ENCODE measurements around the gene VWA5A. TPM values are rescaled to one million over a fixed set of nuclear protein-coding genes. Genes with fewer than 3 reads are reported as not detected.
A peak's percentile ranks its signal among the peaks of the same experiment; 100 is the strongest.

VWA5A gene
- total and polyA plus RNA-seq, 2 experiments from 2014 or later = 7.5 to 8.2 TPM

- in situ Hi-C loops (cut with MboI) = loop anchor here (10.0 to 25.0 kb wide), 2 partner anchors 124 to 516 kb away; no protein-coding TSS in a partner anchor
These were observed 44.2 kb upstream of the VWA5A start for GRCh38 chr11:124070915-124071622.

DNA sequence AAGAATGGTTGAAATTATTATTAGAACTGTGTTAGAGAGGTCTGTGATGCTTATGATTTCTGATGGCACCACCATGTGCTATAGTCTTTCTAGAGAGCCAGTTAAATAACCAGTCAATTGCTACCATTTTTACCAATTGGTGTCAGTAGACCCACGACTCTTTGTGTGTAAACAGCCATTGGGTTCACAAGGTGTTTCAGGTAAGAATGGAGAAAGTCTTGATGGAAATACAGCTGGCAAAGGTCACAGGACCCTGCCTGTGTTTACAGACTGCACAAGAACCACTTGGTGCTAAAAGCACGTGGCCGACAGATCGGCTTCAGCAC is 43.7 kb upstream of the VWA5A start:
- Histone ChIP-seq H3K4me1 (ENCODE audit: insufficient read depth) (no peaks in the 10 kb centered on the region), H3K27ac (no peak overlapping the region), H2AFZ (no peak overlapping the region), H3K4me2 (ENCODE audit: unreplicated experiment) (no peak overlapping the region), H3K27me3 (replicated peaks; ENCODE audit: insufficient read depth) (peaks cover 64% of the 10 kb centered on the region), H3K9ac (no peak overlapping the region), H3K36me3 (ENCODE audit: low read depth) (no peaks in the 10 kb centered on the region), H3K9me3 (ENCODE audit: low read depth) (no peaks in the 10 kb centered on the region), H4K20me1 (ENCODE audit: insufficient read depth) (no peaks in the 10 kb centered on the region), H3K9me2 (ENCODE audit: insufficient read depth) (no peaks in the 10 kb centered on the region), H3F3A (ENCODE audit: insufficient read depth) (no peaks in the 10 kb centered on the region), H3K79me2 (ENCODE audit: insufficient read depth) (no peaks in the 10 kb centered on the region), H3K4me3 (no peak overlapping the region)
- TF ChIP-seq EZH2 (IDR thresholded peaks at IDR 0.05; ENCODE audit: insufficient read depth, poor library complexity, severe bottlenecking) (no peak), EZH2phosphoT487 (IDR thresholded peaks at IDR 0.05; ENCODE audit: insufficient read depth, low read depth) (no peak)
- no peak for DNase-seq
- WGBS, 2 experiments (ENCODE audit: low coverage in 1 of 2, low lambda C conversion rate in 2 of 2, missing lambda C conversion rate in 2 of 2) = 77 to 86% methylated on average over 4 of the region's 4 CpGs
- in situ Hi-C loops (cut with MboI) = loop anchor here (10.0 to 25.0 kb wide), 2 partner anchors 123 to 516 kb away; no protein-coding TSS in a partner anchor

More at GRCh38 chr11:124070915-124071622, 44.2 kb upstream of the VWA5A start:
- Histone ChIP-seq H3K36me3 (ENCODE audit: low read depth) (no peaks in the 10 kb centered on the region), H4K20me1 (ENCODE audit: insufficient read depth) (no peaks in the 10 kb centered on the region), H3K4me3 (no peak overlapping the region), H3F3A (ENCODE audit: insufficient read depth) (no peaks in the 10 kb centered on the region), H3K9me2 (ENCODE audit: insufficient read depth) (no peaks in the 10 kb centered on the region), H3K27me3 (replicated peaks; ENCODE audit: insufficient read depth) (peaks cover 64% of the 10 kb centered on the region), H3K9me3 (ENCODE audit: low read depth) (no peaks in the 10 kb centered on the region), H3K79me2 (ENCODE audit: insufficient read depth) (no peaks in the 10 kb centered on the region), H3K4me1 (ENCODE audit: insufficient read depth) (no peaks in the 10 kb centered on the region), H3K9ac (no peak overlapping the region), H3K27ac (no peak overlapping the region), H2AFZ (no peak overlapping the region), H3K4me2 (ENCODE audit: unreplicated experiment) (no peak overlapping the region)
- WGBS, 2 experiments (ENCODE audit: low coverage in 1 of 2, low lambda C conversion rate in 2 of 2, missing lambda C conversion rate in 2 of 2) = 7% methylated on average over 8 of the region's 8 CpGs
- no peak for TF ChIP-seq EZH2phosphoT487 (IDR thresholded peaks at IDR 0.05; ENCODE audit: insufficient read depth, low read depth)
- TF ChIP-seq EZH2 (IDR thresholded peaks at IDR 0.05; ENCODE audit: insufficient read depth, poor library complexity, severe bottlenecking) = no peak
- DNase-seq = peak; percentile 66

DNA sequence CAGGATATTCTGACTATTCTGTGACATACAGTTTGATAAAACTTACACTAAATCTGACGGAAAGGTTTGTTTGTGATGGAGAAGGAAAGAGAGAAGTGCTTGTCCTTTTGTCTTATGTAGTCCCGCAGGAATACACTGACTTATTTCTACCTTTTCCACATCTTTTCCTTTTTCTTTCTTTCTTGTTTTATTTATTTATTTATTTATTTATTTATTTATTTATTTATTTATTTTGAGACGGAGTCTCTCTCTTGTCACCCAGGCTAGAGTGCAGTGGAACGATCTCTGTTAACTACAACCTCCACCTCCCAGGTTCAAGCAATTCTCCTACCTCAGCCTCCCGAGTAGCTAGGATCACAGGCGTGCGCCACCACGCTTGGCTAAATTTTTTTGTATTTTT is 43.1 kb upstream of the VWA5A start:
- Histone ChIP-seq H3K9me3 (ENCODE audit: low read depth) (no peaks in the 10 kb centered on the region), H3K27ac (no peak overlapping the region), H3K4me3 (no peak overlapping the region), H2AFZ (no peak overlapping the region), H3K4me2 (ENCODE audit: unreplicated experiment) (no peak overlapping the region), H3K4me1 (ENCODE audit: insufficient read depth) (no peaks in the 10 kb centered on the region), H4K20me1 (ENCODE audit: insufficient read depth) (no peaks in the 10 kb centered on the region), H3K27me3 (replicated peaks; ENCODE audit: insufficient read depth) (peaks cover 67% of the 10 kb centered on the region), H3F3A (ENCODE audit: insufficient read depth) (no peaks in the 10 kb centered on the region), H3K9ac (no peak overlapping the region), H3K9me2 (ENCODE audit: insufficient read depth) (no peaks in the 10 kb centered on the region), H3K79me2 (ENCODE audit: insufficient read depth) (no peaks in the 10 kb centered on the region), H3K36me3 (ENCODE audit: low read depth) (no peaks in the 10 kb centered on the region)
- in situ Hi-C loops (cut with MboI) = loop anchor here (10.0 to 25.0 kb wide), 2 partner anchors 123 to 515 kb away; no protein-coding TSS in a partner anchor
- WGBS, 2 experiments (ENCODE audit: low coverage in 1 of 2, low lambda C conversion rate in 2 of 2, missing lambda C conversion rate in 2 of 2) = 75 to 76% methylated on average over 8 of the region's 8 CpGs
- no peak for TF ChIP-seq EZH2 (IDR thresholded peaks at IDR 0.05; ENCODE audit: insufficient read depth, poor library complexity, severe bottlenecking)
- TF ChIP-seq EZH2phosphoT487 (IDR thresholded peaks at IDR 0.05; ENCODE audit: insufficient read depth, low read depth) = no peak
- DNase-seq = no peak

GRCh38 chr11:124074554-124074953 is 40.7 kb upstream of the VWA5A start:
- no peak for DNase-seq
- Histone ChIP-seq H3K79me2 (ENCODE audit: insufficient read depth) (no peaks in the 10 kb centered on the region), H3K4me2 (ENCODE audit: unreplicated experiment) (no peak overlapping the region), H3K27me3 (replicated peaks; ENCODE audit: insufficient read depth) (peaks cover 54% of the 10 kb centered on the region), H3K4me3 (no peak overlapping the region), H2AFZ (no peak overlapping the region), H3K9me3 (ENCODE audit: low read depth) (no peaks in the 10 kb centered on the region), H3K27ac (no peak overlapping the region), H3K9me2 (ENCODE audit: insufficient read depth) (no peaks in the 10 kb centered on the region), H3K4me1 (ENCODE audit: insufficient read depth) (no peaks in the 10 kb centered on the region), H3K36me3 (ENCODE audit: low read depth) (no peaks in the 10 kb centered on the region), H3K9ac (no peak overlapping the region), H4K20me1 (ENCODE audit: insufficient read depth) (no peaks in the 10 kb centered on the region), H3F3A (ENCODE audit: insufficient read depth) (no peaks in the 10 kb centered on the region)
- TF ChIP-seq EZH2phosphoT487 (IDR thresholded peaks at IDR 0.05; ENCODE audit: insufficient read depth, low read depth) = no peak
- no peak for TF ChIP-seq EZH2 (IDR thresholded peaks at IDR 0.05; ENCODE audit: insufficient read depth, poor library complexity, severe bottlenecking)
- in situ Hi-C loops (cut with MboI) = loop anchor here (10.0 to 25.0 kb wide), 2 partner anchors 120 to 513 kb away; no protein-coding TSS in a partner anchor
- 89% methylated on average over 5 of the region's 5 CpGs for WGBS, 2 experiments (ENCODE audit: low coverage in 1 of 2, low lambda C conversion rate in 2 of 2, missing lambda C conversion rate in 2 of 2)

Measured in GM23248 (cell line).